ENCODE measurements around the gene RNF112.

Gene RNF112

DNA sequence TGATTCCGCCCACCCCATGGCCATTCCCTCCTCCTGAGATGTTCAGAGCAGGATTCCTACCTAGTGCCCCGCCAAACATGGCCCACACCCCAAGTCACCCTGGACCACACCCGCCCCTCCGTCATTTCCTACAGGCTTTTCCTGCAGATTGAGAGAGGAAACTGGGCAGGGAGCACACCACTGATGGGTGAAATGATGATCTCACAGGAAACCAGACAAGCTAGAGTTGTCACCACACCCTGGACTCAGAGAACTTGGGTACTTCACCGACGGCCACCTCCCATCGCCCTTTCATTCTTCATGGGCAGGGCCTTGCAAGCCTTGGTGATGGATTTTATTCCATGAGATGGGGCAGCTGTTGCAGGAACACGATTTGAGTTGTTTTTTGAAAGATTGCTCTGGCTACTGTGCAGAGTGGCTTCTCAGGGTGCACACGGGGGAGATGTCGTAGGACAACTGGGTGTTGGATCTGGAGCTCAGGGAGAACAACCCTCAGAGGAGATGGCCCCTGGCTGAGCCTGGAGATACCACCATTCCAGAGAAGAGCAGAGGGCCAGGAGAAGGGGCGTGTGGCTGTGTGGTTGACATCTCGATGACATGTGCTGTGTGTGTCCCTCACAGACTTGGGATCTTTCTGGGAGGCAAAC, 41.1 kb upstream of the RNF112 start:
- no peak overlapping the region for H3K4me3 ChIP-seq (ENCODE audit: low read depth, low read length)
- no peak for DNase-seq (ENCODE audit: low read depth)
- TF ChIP-seq, protein P1, sequence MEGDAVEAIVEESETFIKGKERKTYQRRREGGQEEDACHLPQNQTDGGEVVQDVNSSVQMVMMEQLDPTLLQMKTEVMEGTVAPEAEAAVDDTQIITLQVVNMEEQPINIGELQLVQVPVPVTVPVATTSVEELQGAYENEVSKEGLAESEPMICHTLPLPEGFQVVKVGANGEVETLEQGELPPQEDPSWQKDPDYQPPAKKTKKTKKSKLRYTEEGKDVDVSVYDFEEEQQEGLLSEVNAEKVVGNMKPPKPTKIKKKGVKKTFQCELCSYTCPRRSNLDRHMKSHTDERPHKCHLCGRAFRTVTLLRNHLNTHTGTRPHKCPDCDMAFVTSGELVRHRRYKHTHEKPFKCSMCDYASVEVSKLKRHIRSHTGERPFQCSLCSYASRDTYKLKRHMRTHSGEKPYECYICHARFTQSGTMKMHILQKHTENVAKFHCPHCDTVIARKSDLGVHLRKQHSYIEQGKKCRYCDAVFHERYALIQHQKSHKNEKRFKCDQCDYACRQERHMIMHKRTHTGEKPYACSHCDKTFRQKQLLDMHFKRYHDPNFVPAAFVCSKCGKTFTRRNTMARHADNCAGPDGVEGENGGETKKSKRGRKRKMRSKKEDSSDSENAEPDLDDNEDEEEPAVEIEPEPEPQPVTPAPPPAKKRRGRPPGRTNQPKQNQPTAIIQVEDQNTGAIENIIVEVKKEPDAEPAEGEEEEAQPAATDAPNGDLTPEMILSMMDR (conservative IDR thresholded peaks at IDR 0.05; ENCODE audit: low read depth, low read length): no peak

DNA sequence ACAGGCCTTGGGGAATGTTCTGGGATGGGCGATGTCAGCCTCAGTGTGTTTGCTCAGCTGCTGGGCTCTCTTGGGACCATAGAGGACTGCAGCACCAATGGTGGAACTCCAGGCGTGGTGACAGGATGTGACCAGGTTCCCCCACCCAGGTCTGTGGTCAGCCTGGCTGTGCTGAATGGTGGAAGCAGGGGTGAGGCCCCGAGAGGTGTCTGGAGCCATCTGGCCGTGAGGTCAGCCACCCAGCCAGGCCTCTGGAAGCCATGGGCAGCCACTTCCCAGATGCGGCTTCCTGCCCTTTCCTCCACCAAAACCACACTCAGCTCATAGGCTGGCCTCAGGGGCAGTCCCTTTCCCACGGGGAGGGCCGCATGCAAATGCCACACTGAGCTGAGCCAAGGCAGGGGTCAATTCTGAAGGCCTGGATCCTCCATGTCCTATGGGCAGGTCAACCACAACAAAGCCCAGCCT, 40.5 kb upstream of the RNF112 start:
- DNase-seq (ENCODE audit: low read depth): no peak
- no peak overlapping the region for H3K4me3 ChIP-seq (ENCODE audit: low read depth, low read length)
- TF ChIP-seq, protein P1 (conservative IDR thresholded peaks at IDR 0.05; ENCODE audit: low read depth, low read length): no peak

DNA sequence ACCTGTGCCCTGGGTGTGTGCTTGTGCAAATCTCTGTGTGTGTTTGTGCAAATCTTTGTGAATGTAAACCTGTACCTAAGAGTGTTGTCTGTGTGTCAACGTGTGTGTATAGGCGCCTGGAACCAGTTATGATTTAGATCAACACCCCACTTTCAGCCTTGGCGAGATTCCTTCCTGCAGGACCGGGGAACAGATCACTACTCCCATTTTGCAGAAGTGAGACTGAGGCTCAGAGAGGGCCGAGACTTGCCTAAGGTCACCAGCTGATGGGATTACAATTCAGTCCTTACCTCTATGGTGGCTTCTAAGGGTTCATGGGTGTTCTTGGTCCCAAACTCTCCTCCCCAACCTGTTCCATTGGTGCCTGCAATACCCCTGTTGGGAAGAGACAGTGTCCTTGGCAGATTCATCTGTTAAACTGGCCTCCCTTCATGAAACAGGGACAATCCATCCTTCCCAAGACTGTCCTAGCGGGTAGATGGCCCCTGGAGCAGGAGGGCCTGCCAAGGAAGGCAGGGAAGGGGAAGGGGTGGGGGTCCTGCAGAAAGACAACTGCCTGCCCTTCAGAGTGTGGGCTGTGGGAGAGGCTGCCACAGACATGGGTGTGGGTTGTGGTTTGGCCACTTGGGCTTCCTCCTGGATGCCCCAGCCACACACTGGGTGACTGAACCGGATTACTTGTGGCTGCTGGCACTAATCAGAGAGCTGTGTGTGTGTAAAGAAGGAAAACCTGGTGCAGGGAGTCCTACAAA, 39.6 kb upstream of the RNF112 start:
- TF ChIP-seq, protein P1 (conservative IDR thresholded peaks at IDR 0.05; ENCODE audit: low read depth, low read length): no peak
- no peak overlapping the region for H3K4me3 ChIP-seq (ENCODE audit: low read depth, low read length)
- no peak for DNase-seq (ENCODE audit: low read depth)

DNA sequence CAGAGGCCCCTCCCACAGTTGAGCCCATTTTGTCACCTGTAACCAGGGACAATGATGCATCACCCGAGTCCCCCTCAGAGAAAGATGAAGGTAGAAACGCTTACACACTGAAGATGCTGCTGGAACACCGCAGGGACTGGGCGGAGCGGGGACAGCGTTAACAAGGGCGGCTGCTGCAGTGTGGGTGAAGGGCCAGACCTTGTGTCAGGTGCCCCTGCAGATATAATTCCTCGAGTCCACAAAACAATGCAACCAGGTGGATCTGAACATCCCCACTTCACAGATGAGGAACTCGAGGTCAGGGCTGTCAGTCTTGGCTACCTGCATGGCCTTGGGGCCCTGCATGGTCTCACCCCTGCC, 39.0 kb upstream of the RNF112 start:
- TF ChIP-seq, protein P1 (conservative IDR thresholded peaks at IDR 0.05; ENCODE audit: low read depth, low read length): no peak
- no peak for DNase-seq (ENCODE audit: low read depth)
- no peak overlapping the region for H3K4me3 ChIP-seq (ENCODE audit: low read depth, low read length)

DNA sequence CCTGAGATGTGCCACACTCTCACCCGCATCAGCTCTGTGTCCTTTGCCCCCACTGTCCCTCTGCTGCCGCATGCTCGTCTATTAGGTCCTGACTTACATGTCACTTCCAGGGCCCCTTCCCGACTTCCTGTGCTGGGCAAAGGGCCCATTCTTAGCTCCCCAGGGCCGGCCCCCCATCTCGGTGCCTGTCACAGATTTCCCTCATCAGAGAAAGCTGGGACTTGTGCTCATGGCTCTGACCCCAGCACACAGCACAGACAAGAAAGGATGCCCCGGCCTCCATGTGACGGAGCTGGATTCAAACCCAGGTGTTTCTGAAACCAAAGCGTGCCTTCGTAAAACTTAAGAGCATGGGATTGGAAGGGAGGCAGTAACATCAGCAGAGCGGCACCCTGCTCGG, 38.6 kb upstream of the RNF112 start:
- no peak overlapping the region for H3K4me3 ChIP-seq (ENCODE audit: low read depth, low read length)
- TF ChIP-seq, protein P1 (conservative IDR thresholded peaks at IDR 0.05; ENCODE audit: low read depth, low read length): no peak

DNA sequence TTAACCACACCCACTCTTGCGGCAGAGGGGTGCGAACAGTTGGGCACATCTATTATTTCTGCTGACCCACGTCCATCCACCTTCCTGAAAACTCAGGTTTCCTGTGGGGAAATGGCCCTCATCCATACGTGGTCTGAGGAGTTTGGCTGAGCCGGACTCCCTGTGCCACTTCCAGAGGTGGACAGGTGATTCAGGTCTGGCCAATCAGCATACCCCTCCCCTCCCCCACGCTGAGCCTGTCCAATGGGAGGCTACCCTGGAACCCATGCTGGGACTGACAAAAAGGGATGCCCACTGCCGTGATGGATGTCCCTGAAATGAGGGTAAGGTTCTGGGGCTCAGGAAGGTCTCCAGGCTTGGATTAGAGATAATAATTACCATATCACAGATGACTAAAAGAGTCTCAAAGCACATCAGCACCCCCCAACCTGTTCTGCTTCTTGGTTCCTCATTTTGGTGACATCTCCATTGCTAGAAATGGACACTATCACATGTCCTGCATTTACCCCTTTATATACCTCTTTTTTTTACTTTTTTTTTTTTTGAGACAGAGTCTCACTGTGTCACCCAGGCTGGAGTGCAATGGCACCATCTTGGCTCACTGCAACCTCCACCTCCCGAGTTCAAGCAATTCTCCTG, 38.0 kb upstream of the RNF112 start:
- no peak for DNase-seq (ENCODE audit: low read depth)
- no peak overlapping the region for H3K4me3 ChIP-seq (ENCODE audit: low read depth, low read length)
- TF ChIP-seq, protein P1 (conservative IDR thresholded peaks at IDR 0.05; ENCODE audit: low read depth, low read length): no peak

More for the DNA sequence above, 38.6 kb upstream of the RNF112 start:
- no peak for DNase-seq (ENCODE audit: low read depth)
